ENCODE data around the gene SP2.

SP2 gene

DNA sequence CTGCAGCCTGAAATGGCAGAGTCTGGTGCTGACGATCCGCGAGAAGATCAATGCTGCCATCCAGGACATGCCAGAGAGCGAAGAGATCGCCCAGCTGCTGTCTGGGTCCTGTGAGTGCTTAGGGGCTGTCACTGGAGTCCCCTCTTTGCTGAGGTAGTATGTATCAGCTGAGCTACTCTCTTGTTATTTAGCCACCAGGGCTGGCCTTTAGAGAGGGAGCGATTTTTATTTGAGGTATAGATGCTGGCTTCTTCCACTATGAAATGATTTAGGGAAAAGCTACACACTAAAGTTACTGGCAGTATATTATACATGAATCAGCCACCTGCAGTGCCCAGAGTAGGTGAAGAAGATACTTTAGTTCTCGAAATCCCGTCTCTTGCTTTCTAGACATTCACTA is 77.5 kb downstream of the SP2 start:
- DNase-seq (ENCODE audit: low spot score), result no peak

DNA sequence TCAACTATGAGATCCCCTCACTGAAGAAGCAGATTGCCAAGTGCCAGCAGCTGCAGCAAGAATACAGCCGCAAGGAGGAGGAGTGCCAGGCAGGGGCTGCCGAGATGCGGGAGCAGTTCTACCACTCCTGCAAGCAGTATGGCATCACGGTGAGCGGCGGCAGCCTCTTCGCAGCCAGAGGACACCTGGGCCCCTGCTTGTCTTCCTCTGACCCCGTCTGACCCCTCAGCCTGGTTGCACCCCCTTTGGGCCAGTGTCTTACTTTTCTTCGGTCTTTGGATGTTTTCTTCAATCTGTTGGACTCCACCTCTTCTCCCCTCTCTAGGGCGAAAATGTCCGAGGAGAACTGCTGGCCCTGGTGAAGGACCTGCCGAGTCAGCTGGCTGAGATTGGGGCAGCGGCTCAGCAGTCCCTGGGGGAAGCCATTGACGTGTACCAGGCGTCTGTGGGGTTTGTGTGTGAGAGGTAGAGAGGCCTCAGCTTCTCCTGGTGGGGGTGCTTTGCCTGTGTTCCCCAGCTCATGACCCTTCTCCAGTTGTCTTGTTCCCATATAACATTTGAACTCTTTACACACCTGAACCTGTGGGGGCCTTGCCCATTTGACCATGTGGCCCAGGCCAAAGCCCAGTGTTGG is 79.3 kb downstream of the SP2 start:
- no peak for DNase-seq (ENCODE audit: low spot score)

DNA sequence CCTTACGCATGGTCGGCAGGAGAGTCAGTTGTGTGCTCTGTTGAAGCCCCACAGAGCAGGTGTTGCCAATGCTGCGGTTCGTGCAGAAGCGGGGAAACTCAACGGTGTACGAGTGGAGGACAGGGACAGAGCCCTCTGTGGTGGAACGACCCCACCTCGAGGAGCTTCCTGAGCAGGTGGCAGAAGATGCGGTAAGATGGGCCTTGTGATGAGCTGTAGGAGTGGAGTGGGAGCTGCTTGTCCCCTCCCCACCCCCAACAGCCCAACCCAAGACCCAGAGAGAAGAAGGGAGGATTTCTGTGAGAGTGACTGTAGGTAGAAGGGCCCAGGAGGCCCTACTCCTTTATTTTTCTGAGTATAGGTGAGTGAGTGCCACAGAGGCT is 79.8 kb downstream of the SP2 start:
- no peak for DNase-seq (ENCODE audit: low spot score)

DNA sequence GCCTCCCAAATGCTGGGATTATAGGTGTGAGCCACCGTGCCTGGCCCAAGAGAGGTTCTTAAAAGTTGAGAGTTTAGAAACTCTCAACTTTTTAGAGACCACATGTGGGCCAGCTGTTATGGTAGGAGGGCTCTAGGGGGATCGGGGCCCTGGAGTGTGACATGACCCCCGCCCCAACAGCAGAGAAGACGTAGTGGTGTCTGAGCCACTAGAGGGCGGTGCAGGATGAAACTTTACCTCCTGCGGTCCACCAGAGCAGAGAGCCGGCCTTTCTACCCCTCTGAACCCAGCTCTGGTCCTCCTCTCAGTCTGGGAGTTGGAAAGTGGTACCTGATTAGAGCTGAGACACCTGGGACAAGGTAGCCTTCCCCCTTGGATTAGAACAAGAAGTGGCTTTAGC is 82.3 kb downstream of the SP2 start:
- peak; percentile 95 for DNase-seq (ENCODE audit: low spot score)
